Fibroblast of lung (primary cell): ENCODE measurements around the gene PANK4.

Experiments used
- EZH2 ChIP-seq: IDR thresholded peaks from 2 replicates; pipeline ENCODE4 v1.5.1; 2012; ENCODE audit warnings: low read length, control low read depth, mild to moderate bottlenecking; ENCODE audit errors: missing control alignments
- TF ChIP-seq, protein P1 (sequence below), 2 donors: IDR thresholded peaks in 1 of 2; conservative IDR thresholded peaks in 1 of 2; 1 replicate in 1 of 2; 2 replicates in 1 of 2; pipeline ENCODE4 v1.5.1; 2011 to 2012; ENCODE audit warnings: low read length in 2 of 2, control low read depth in 1 of 2, inconsistent platforms in 1 of 2, low read depth in 1 of 2, mild to moderate bottlenecking in 1 of 2

GRCh38 chr1:2569060-2569459 is 42.7 kb upstream of the PANK4 start:
- TF ChIP-seq, protein P1, sequence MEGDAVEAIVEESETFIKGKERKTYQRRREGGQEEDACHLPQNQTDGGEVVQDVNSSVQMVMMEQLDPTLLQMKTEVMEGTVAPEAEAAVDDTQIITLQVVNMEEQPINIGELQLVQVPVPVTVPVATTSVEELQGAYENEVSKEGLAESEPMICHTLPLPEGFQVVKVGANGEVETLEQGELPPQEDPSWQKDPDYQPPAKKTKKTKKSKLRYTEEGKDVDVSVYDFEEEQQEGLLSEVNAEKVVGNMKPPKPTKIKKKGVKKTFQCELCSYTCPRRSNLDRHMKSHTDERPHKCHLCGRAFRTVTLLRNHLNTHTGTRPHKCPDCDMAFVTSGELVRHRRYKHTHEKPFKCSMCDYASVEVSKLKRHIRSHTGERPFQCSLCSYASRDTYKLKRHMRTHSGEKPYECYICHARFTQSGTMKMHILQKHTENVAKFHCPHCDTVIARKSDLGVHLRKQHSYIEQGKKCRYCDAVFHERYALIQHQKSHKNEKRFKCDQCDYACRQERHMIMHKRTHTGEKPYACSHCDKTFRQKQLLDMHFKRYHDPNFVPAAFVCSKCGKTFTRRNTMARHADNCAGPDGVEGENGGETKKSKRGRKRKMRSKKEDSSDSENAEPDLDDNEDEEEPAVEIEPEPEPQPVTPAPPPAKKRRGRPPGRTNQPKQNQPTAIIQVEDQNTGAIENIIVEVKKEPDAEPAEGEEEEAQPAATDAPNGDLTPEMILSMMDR (conservative IDR thresholded peaks at IDR 0.05 in 1 of 2, IDR thresholded peaks at IDR 0.05 in 1 of 2; ENCODE audit: low read depth in 1 of 2, low read length in 2 of 2) = no peak
- no peak for TF ChIP-seq EZH2
